Measurements from ENCODE around the gene EIF2D.
"Not testable (repeated sequence)": the region's sequence is repeated elsewhere in the genome, so short reads cannot be mapped to it uniquely, and the experiment has no call there.

Gene EIF2D

GRCh38 chr1:206612129-206612876 is at the start of gene EIF2D:
TSS of gene EIF2D (minus strand) at chr1:206612465. CDS start at chr1:206612342, 123 bp downstream.
- DNase-seq, result peak; percentile 99

GRCh38 chr1:206661161-206661820 is 49.0 kb upstream of the EIF2D start:
- no peak for DNase-seq

- DNase-seq, result no peak
Observed at GRCh38 chr1:206660136-206660535, 47.9 kb upstream of the EIF2D start.

- DNase-seq, result no peak
Observed at GRCh38 chr1:206658981-206659273, 46.7 kb upstream of the EIF2D start.

- DNase-seq, result peak; percentile 59
Observed at GRCh38 chr1:206658264-206658980, 46.2 kb upstream of the EIF2D start.

GRCh38 chr1:206657751-206658150 is 45.5 kb upstream of the EIF2D start:
- no peak for DNase-seq

GRCh38 chr1:206656936-206657335 is 44.7 kb upstream of the EIF2D start:
- no peak for DNase-seq

- peak; percentile 39 for DNase-seq
Observed at GRCh38 chr1:206655471-206655882, 43.2 kb upstream of the EIF2D start.

- no peak for DNase-seq
Observed at GRCh38 chr1:206654828-206655227, 42.6 kb upstream of the EIF2D start.

GRCh38 chr1:206653715-206654459 is 41.6 kb upstream of the EIF2D start:
- no peak for DNase-seq

GRCh38 chr1:206651958-206652890 is 40.0 kb upstream of the EIF2D start:
- no peak for DNase-seq

GRCh38 chr1:206651014-206651413 is 38.7 kb upstream of the EIF2D start:
- DNase-seq, result no peak

- no peak for DNase-seq
Observed at GRCh38 chr1:206649261-206649921, 37.1 kb upstream of the EIF2D start.

GRCh38 chr1:206647224-206647623 is 35.0 kb upstream of the EIF2D start:
- no peak for DNase-seq

GRCh38 chr1:206646504-206646903 is 34.2 kb upstream of the EIF2D start:
- DNase-seq, result no peak

- no peak for DNase-seq
Observed at GRCh38 chr1:206643118-206643698, 30.9 kb upstream of the EIF2D start.

GRCh38 chr1:206642074-206642473 is 29.8 kb upstream of the EIF2D start:
- DNase-seq, result not testable (repeated sequence)

GRCh38 chr1:206637605-206638004 is 25.3 kb upstream of the EIF2D start:
- no peak for DNase-seq

GRCh38 chr1:206636671-206637070 is 24.4 kb upstream of the EIF2D start:
- peak; percentile 23 for DNase-seq

GRCh38 chr1:206635978-206636345 is 23.7 kb upstream of the EIF2D start:
- DNase-seq, result peak; percentile 80
